H1 (cell line): ENCODE results near the gene CAMTA1. TPM values are rescaled to one million over a fixed set of nuclear protein-coding genes. Genes with fewer than 3 reads are reported as not detected.

ENCODE experiments used
- CHD7 ChIP-seq: fragments of 300-600 bp; sonication (generic); IDR thresholded peaks from 2 replicates; pipeline ENCODE4 v1.7.1; 2012; ENCODE audit warnings: low read length, moderate library complexity, mild to moderate bottlenecking, inconsistent platforms; ENCODE audit not compliant: insufficient replicate concordance
- MAFK ChIP-seq: IDR thresholded peaks from 2 replicates; pipeline ENCODE4 v1.6.1; 2012; ENCODE audit warnings: low read depth, mild to moderate bottlenecking, improper control_type of control experiment, low read length
- POLR2AphosphoS5 ChIP-seq: IDR thresholded peaks from 2 replicates; pipeline ENCODE4 v1.6.1; 2011; ENCODE audit warnings: low read depth, low read length
- TCF12 ChIP-seq: IDR thresholded peaks from 2 replicates; pipeline ENCODE4 v1.6.1; 2011; ENCODE audit warnings: low read depth, mild to moderate bottlenecking, low read length
- TEAD4 ChIP-seq: IDR thresholded peaks from 2 replicates; pipeline ENCODE4 v1.6.1; 2012; ENCODE audit warnings: low read depth, low read length, inconsistent platforms, mixed read lengths
- YY1 ChIP-seq: IDR thresholded peaks from 2 replicates; pipeline ENCODE4 v1.6.1; 2011; ENCODE audit warnings: low read depth, mild to moderate bottlenecking, low read length
- polyA plus RNA-seq, 7 experiments: library from polyadenylated mRNA; depleted of rRNA in 3 of 7; stranded (reverse) in 5 of 7; unstranded in 2 of 7; fragments of >200 nt in 5 of 7; fragments of 200-250 nt in 2 of 7; gene quantifications; 1 replicate in 5 of 7; 2 replicates in 1 of 7; 4 replicates in 1 of 7; pipeline versions ENCODE4 v1.2.1 to v1.2.3, GENCODE V29; 2011 to 2013; ENCODE audit warnings: missing spikeins in 2 of 7, mixed read lengths in 2 of 7
- total RNA-seq: library from RNA; stranded (reverse); fragmentation: NEBNext Ultra II Directional; extraction: Animal tissue kit (Norgen Biotek cat#: 25700); gene quantifications from 2 replicates; pipeline ENCODE4 v1.2.1, GENCODE V29; 2021

CAMTA1 gene
- total and polyA plus RNA-seq, 2 of the 8 experiments (the other 6 are each of a cell fraction or from before 2014, with no cell fraction given): 65.0 to 119 TPM

- no peak for TF ChIP-seq CHD7
- TF ChIP-seq YY1: no peak
- no peak for TF ChIP-seq TEAD4
- no peak for TF ChIP-seq TCF12
- TF ChIP-seq MAFK: no peak
- no peak for TF ChIP-seq POLR2AphosphoS5
- TF ChIP-seq, all 59 proteins: peak for 0
Observed at GRCh38 chr1:7780976-7781375, 995.7 kb downstream of the CAMTA1 start (continued).
